IMR-90 (cell line): ENCODE measurements around the gene LRIG1. TPM values are rescaled to one million over a fixed set of nuclear protein-coding genes. Genes with fewer than 3 reads are reported as not detected.

Experiments
- ATAC-seq: fragments of 200-7000 bp; cut with Tn5 transposase; 2 replicates; pipeline ENCODE4 v1.9.1; 2020; ENCODE audit warnings: low read depth, mild to moderate bottlenecking, moderate library complexity
- BruUV-seq: library from RNA; stranded (reverse); fragments of 400-500 nt; replicated peaks from 2 replicates; lab custom pipeline; 2021; lab: Mats Ljungman, UMichigan
- CTCF ChIA-PET: fragments of 300-600 bp; formaldehyde crosslinking; extraction: SDS; loops from one replicate; lab custom pipeline; 2021; ENCODE audit warnings: antibody characterized with exemption; lab: Yijun Ruan, JAX
- POLR2A ChIA-PET: fragments of 300-600 bp; sonication (Branson Sonifier 250); formaldehyde crosslinking; loops from one replicate; lab custom pipeline; 2022; ENCODE audit warnings: antibody characterized with exemption; ENCODE audit not compliant: unreplicated experiment; lab: Charles Lee
- DNase-seq: peaks from one replicate; pipeline ENCODE4 v3.0.0; 2013
- H2AFZ ChIP-seq: replicated peaks from 2 replicates; pipeline ENCODE3; 2013; ENCODE audit warnings: low read length, mild to moderate bottlenecking; ENCODE audit not compliant: poor library complexity
- H2AK5ac ChIP-seq: 2 replicates; pipeline ENCODE4 v1.6.1; 2013; ENCODE audit warnings: low read depth, low read length, inconsistent platforms
- H2AK9ac ChIP-seq: replicated peaks from 2 replicates; pipeline ENCODE3; 2013; ENCODE audit warnings: mild to moderate bottlenecking, low read depth, low read length, moderate library complexity; ENCODE audit not compliant: poor library complexity
- H2BK120ac ChIP-seq: 2 replicates; pipeline ENCODE4 v1.6.1; 2013; ENCODE audit warnings: low read depth, low read length, inconsistent platforms
- H2BK15ac ChIP-seq: 3 replicates; pipeline ENCODE4 v1.6.1; 2013; ENCODE audit warnings: low read depth, low read length, inconsistent platforms
- H2BK20ac ChIP-seq: 2 replicates; pipeline ENCODE4 v1.6.1; 2013; ENCODE audit warnings: low read depth, mild to moderate bottlenecking, inconsistent platforms, low read length, moderate library complexity
- H2BK5ac ChIP-seq: 2 replicates; pipeline ENCODE4 v1.6.1; 2013; ENCODE audit warnings: mild to moderate bottlenecking, low read depth, low read length, inconsistent platforms; ENCODE audit not compliant: poor library complexity, severe bottlenecking
- H3K14ac ChIP-seq: replicated peaks from 2 replicates; pipeline ENCODE4 v1.6.1; 2013; ENCODE audit warnings: low read depth, low read length, inconsistent platforms
- H3K18ac ChIP-seq: 2 replicates; pipeline ENCODE4 v1.6.1; 2013; ENCODE audit warnings: low read depth, low read length, control low read depth
- H3K23ac ChIP-seq: 2 replicates; pipeline ENCODE4 v1.6.1; 2013; ENCODE audit warnings: low read depth, low read length, inconsistent platforms
- H3K27ac ChIP-seq: 2 replicates; pipeline ENCODE4 v1.5.1; 2013; ENCODE audit warnings: mild to moderate bottlenecking, control low read depth, low read length; ENCODE audit not compliant: insufficient read depth
- H3K27me3 ChIP-seq: 2 replicates; pipeline ENCODE4 v1.6.1; 2013; ENCODE audit warnings: low read length; ENCODE audit not compliant: control insufficient read depth, insufficient read depth
- H3K36me3 ChIP-seq: 2 replicates; pipeline ENCODE4 v1.6.1; 2013; ENCODE audit warnings: low read length, mixed read lengths; ENCODE audit not compliant: control insufficient read depth, insufficient read depth
- H3K4ac ChIP-seq: 2 replicates; pipeline ENCODE4 v1.6.1; 2013; ENCODE audit warnings: low read depth, low read length, inconsistent platforms
- H3K4me1 ChIP-seq: 2 replicates; pipeline ENCODE4 v1.6.1; 2013; ENCODE audit warnings: low read length, mixed read lengths; ENCODE audit not compliant: control insufficient read depth, insufficient read depth
- H3K4me2 ChIP-seq: 2 replicates; pipeline ENCODE4 v1.6.1; 2013; ENCODE audit warnings: low read depth, mild to moderate bottlenecking, control low read depth, low read length, moderate library complexity
- H3K4me3 ChIP-seq: 2 replicates; pipeline ENCODE4 v1.5.1; 2013; ENCODE audit warnings: low read depth, mild to moderate bottlenecking, control low read depth, low read length, moderate library complexity; ENCODE audit not compliant: insufficient read depth
- H3K56ac ChIP-seq: 2 replicates; pipeline ENCODE4 v1.6.1; 2013; ENCODE audit warnings: low read length, inconsistent platforms; ENCODE audit not compliant: insufficient read depth; ENCODE audit errors: extremely low read depth
- H3K79me1 ChIP-seq, 2 experiments: 2 replicates each; pipeline ENCODE4 v1.6.1; 2013; ENCODE audit warnings: low read length in 2 of 2, inconsistent platforms in 1 of 2, low read depth in 1 of 2
- H3K9ac ChIP-seq: 2 replicates; pipeline ENCODE4 v1.6.1; 2013; ENCODE audit warnings: low read depth, low read length, control low read depth
- H3K9me1 ChIP-seq: 2 replicates; pipeline ENCODE4 v1.6.1; 2013; ENCODE audit warnings: low read length, inconsistent platforms; ENCODE audit not compliant: insufficient read depth
- H3K9me3 ChIP-seq: 2 replicates; pipeline ENCODE4 v1.6.1; 2013; ENCODE audit warnings: low read length; ENCODE audit not compliant: control insufficient read depth, insufficient read depth
- H4K20me1 ChIP-seq: 2 replicates; pipeline ENCODE4 v1.6.1; 2013; ENCODE audit warnings: low read length, inconsistent platforms; ENCODE audit not compliant: insufficient read depth
- H4K5ac ChIP-seq: 2 replicates; pipeline ENCODE4 v1.6.1; 2013; ENCODE audit warnings: mild to moderate bottlenecking, low read depth, low read length, control low read depth
- H4K8ac ChIP-seq, 2 experiments: 2 replicates each; pipeline ENCODE4 v1.6.1; 2013; ENCODE audit warnings: low read depth in 2 of 2, low read length in 2 of 2, control low read depth in 1 of 2, inconsistent platforms in 1 of 2
- H4K91ac ChIP-seq: 2 replicates; pipeline ENCODE4 v1.6.1; 2013; ENCODE audit warnings: low read depth, low read length, inconsistent platforms; ENCODE audit not compliant: insufficient read depth
- CEBPB ChIP-seq: IDR thresholded peaks from 2 replicates; pipeline ENCODE4 v1.6.1; 2012; ENCODE audit warnings: low read depth, low read length, improper control_type of control experiment
- CHD1 ChIP-seq: IDR thresholded peaks from 2 replicates; pipeline ENCODE4 v1.6.1; 2012; ENCODE audit warnings: low read depth, low read length, improper control_type of control experiment
- CTCF ChIP-seq: conservative IDR thresholded peaks from 2 replicates; pipeline ENCODE4 v1.5.1; 2012; ENCODE audit warnings: mild to moderate bottlenecking, low read depth, low read length, improper control_type of control experiment
- MAZ ChIP-seq: IDR thresholded peaks from 2 replicates; pipeline ENCODE4 v1.6.1; 2012; ENCODE audit warnings: low read depth, mild to moderate bottlenecking, low read length, improper control_type of control experiment, moderate library complexity, borderline replicate concordance
- NFE2L2 ChIP-seq: fragments of 150-350 bp; IDR thresholded peaks from 2 replicates; pipeline ENCODE4 v1.6.1; 2016; ENCODE audit warnings: low read depth, mild to moderate bottlenecking, low read length
- POLR2A ChIP-seq: IDR thresholded peaks from 2 replicates; pipeline ENCODE4 v1.6.1; 2012; ENCODE audit warnings: mild to moderate bottlenecking, low read depth, low read length
- RAD21 ChIP-seq: IDR thresholded peaks from 2 replicates; pipeline ENCODE4 v1.6.1; 2012; ENCODE audit warnings: low read length, improper control_type of control experiment
- RCOR1 ChIP-seq: IDR thresholded peaks from 2 replicates; pipeline ENCODE4 v1.6.1; 2012; ENCODE audit warnings: mild to moderate bottlenecking, low read length, improper control_type of control experiment; ENCODE audit not compliant: insufficient replicate concordance
- RFX5 ChIP-seq: IDR thresholded peaks from 2 replicates; pipeline ENCODE4 v1.8.0; 2012; ENCODE audit warnings: low read depth, mild to moderate bottlenecking, low read length, moderate library complexity
- SMC3 ChIP-seq: fragments of 150-350 bp; IDR thresholded peaks from 2 replicates; pipeline ENCODE4 v1.6.1; 2016; ENCODE audit warnings: low read depth, mild to moderate bottlenecking, antibody characterized with exemption, low read length, moderate library complexity
- WGBS, 2 experiments: methylation state at CpG; one replicate each; pipeline versions ENCODE4 v1.1.5 to v1.1.7; 2013; ENCODE audit warnings: missing lambda C conversion rate in 2 of 2; ENCODE audit not compliant: insufficient read length in 1 of 2; ENCODE audit errors: extremely low coverage in 2 of 2; 5-methylcytosine and 5-hydroxymethylcytosine counted together
- dilution Hi-C: fragments of 300-500 bp; cut with HindIII; formaldehyde crosslinking; loops from one replicate; pipeline ENCODE4 v1.14.3; 2018; ENCODE audit warnings: low sequenced_read_pairs; ENCODE audit not compliant: unreplicated experiment
- in situ Hi-C: fragments of 300-500 bp; cut with MboI; formaldehyde crosslinking; loops from 3 replicates; pipeline ENCODE4 v1.14.3; 2019; ENCODE audit warnings: low sequenced_read_pairs, inconsistent platforms, mixed read lengths
- intact Hi-C: fragments of 100-400 bp; cut with micrococcal nuclease; formaldehyde crosslinking; loops from 2 replicates; pipeline ENCODE4 v1.10.0; 2022
- polyA plus RNA-seq, 3 experiments: library from polyadenylated mRNA; depleted of rRNA; stranded (reverse); fragments of >200 nt; gene quantifications; 2 replicates each; pipeline ENCODE4 v1.2.3, GENCODE V29; 2012; ENCODE audit warnings: low replicate concordance in 1 of 3
- total RNA-seq: library from RNA; depleted of rRNA; stranded (reverse); fragments of >200 nt; gene quantifications from 2 replicates; pipeline ENCODE4 v1.2.3, GENCODE V29; 2012
- TF ChIP-seq, protein P1 (sequence below): fragments of 150-350 bp; IDR thresholded peaks from 2 replicates; pipeline ENCODE4 v1.6.1; 2016; ENCODE audit warnings: low read depth, mild to moderate bottlenecking, low read length, moderate library complexity, borderline replicate concordance
- TF ChIP-seq, protein P2 (sequence below): fragments of 150-350 bp; IDR thresholded peaks from 2 replicates; pipeline ENCODE4 v1.6.1; 2017; ENCODE audit warnings: mild to moderate bottlenecking, antibody characterized with exemption, low read length, low read depth

Gene LRIG1
- total and polyA plus RNA-seq, 2 of the 4 experiments (the other 2 are of a cell fraction) = 62.8 to 87.8 TPM

GRCh38 chr3:66465034-66465433 is 35.8 kb downstream of the LRIG1 start:
- H4K5ac ChIP-seq = no peak overlapping the region
- H3K56ac ChIP-seq = no peak overlapping the region
- H3K18ac ChIP-seq = no peak overlapping the region
- no peak overlapping the region for H3K4ac ChIP-seq
- ATAC-seq (no peak), DNase-seq (no peak)
- no peak overlapping the region for H3K4me3 ChIP-seq
- no peak overlapping the region for H2BK15ac ChIP-seq
- peaks cover 5% of the 10 kb centered on the region for H3K9me1 ChIP-seq
- H2AFZ ChIP-seq = no peak overlapping the region
- no peaks in the 10 kb centered on the region for H3K27me3 ChIP-seq
- H3K4me2 ChIP-seq = no peak overlapping the region
- no peak overlapping the region for H2BK120ac ChIP-seq
- no peak overlapping the region for H2BK20ac ChIP-seq
- intact Hi-C loops = no loop called here
- no TSS peak for BruUV-seq
- H4K91ac ChIP-seq = no peak overlapping the region
- no peak overlapping the region for H3K14ac ChIP-seq
- no peak overlapping the region for H2AK5ac ChIP-seq
- ChIA-PET POLR2A (no interaction called here), CTCF (no interaction called here)
- H4K20me1 ChIP-seq = peaks cover 14% of the 10 kb centered on the region; the same call in 1 of the 2 replicates
- dilution Hi-C loops = no loop called here
- TF ChIP-seq NFE2L2 (no peak), RFX5 (no peak), RCOR1 (no peak), CHD1 (no peak), RAD21 (no peak), CEBPB (no peak), CTCF (no peak), SMC3 (no peak), POLR2A (no peak), MAZ (no peak)
- TF ChIP-seq, protein P1, sequence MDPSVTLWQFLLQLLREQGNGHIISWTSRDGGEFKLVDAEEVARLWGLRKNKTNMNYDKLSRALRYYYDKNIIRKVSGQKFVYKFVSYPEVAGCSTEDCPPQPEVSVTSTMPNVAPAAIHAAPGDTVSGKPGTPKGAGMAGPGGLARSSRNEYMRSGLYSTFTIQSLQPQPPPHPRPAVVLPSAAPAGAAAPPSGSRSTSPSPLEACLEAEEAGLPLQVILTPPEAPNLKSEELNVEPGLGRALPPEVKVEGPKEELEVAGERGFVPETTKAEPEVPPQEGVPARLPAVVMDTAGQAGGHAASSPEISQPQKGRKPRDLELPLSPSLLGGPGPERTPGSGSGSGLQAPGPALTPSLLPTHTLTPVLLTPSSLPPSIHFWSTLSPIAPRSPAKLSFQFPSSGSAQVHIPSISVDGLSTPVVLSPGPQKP = no peak
- TF ChIP-seq, protein P2, sequence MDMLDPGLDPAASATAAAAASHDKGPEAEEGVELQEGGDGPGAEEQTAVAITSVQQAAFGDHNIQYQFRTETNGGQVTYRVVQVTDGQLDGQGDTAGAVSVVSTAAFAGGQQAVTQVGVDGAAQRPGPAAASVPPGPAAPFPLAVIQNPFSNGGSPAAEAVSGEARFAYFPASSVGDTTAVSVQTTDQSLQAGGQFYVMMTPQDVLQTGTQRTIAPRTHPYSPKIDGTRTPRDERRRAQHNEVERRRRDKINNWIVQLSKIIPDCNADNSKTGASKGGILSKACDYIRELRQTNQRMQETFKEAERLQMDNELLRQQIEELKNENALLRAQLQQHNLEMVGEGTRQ = no peak
- no peak overlapping the region for H2BK5ac ChIP-seq
- H3K9ac ChIP-seq = no peak overlapping the region
- peaks cover 17% of the 10 kb centered on the region for H3K4me1 ChIP-seq
- no peak overlapping the region for H2AK9ac ChIP-seq
- in situ Hi-C loops = no loop called here
- no CpG with 5 or more reads among the region's 3 CpGs for WGBS, 2 experiments
- no peak overlapping the region for H4K8ac ChIP-seq
- H3K23ac ChIP-seq = no peak overlapping the region
- no peak overlapping the region for H3K27ac ChIP-seq
- H3K79me1 ChIP-seq = peaks cover 47 to 64% of the 10 kb centered on the region in 2 experiments
- no peaks in the 10 kb centered on the region for H3K9me3 ChIP-seq
- peaks cover 9% of the 10 kb centered on the region for H3K36me3 ChIP-seq
